HEK293 (cell line): ENCODE results near the gene EPHA2.

Experiments
- CTCF ChIA-PET: fragments of 350-600 bp; formaldehyde crosslinking; extraction: SDS; loops from one replicate; lab custom pipeline; 2021; ENCODE audit warnings: antibody characterized with exemption; lab: Yijun Ruan, JAX
- POLR2A ChIA-PET: fragments of 300-600 bp; formaldehyde crosslinking; extraction: SDS; loops from one replicate; lab custom pipeline; 2020; ENCODE audit warnings: antibody characterized with exemption, inconsistent platforms; lab: Yijun Ruan, JAX
- H3K27ac ChIP-seq: fragments of 200-500 bp; sonication (Bioruptor generic); 2 replicates; pipeline ENCODE4 v1.5.1; 2014; ENCODE audit warnings: low read depth, low read length, control low read depth, inconsistent platforms; ENCODE audit errors: extremely low read depth
- H3K36me3 ChIP-seq, 2 experiments: fragments of 200-500 bp in 1 of 2; sonication (Bioruptor generic) in 1 of 2; 1 replicate in 1 of 2; 2 replicates in 1 of 2; pipeline ENCODE4 v1.5.1; 2014 to 2017; ENCODE audit warnings: inconsistent platforms in 2 of 2, low read length in 2 of 2; ENCODE audit not compliant: control insufficient read depth in 2 of 2, insufficient read depth in 1 of 2
- H3K4me1 ChIP-seq: fragments of 200-500 bp; sonication (Bioruptor generic); 2 replicates; pipeline ENCODE4 v1.5.1; 2014; ENCODE audit warnings: mild to moderate bottlenecking, low read length, inconsistent platforms; ENCODE audit not compliant: control insufficient read depth, insufficient read depth
- H3K4me3 ChIP-seq: 2 replicates; pipeline ENCODE4 v1.5.1; 2011; ENCODE audit warnings: low read depth, mild to moderate bottlenecking, control low read depth, low read length, moderate library complexity
- H3K9me3 ChIP-seq: fragments of 200-500 bp; sonication (Bioruptor generic); 2 replicates; pipeline ENCODE4 v1.5.1; 2014; ENCODE audit warnings: low read depth, low read length, inconsistent platforms; ENCODE audit not compliant: control insufficient read depth, insufficient read depth
- BCL6B ChIP-seq: fragments of 450-650 bp; formaldehyde crosslinking; IDR thresholded peaks from 2 replicates; pipeline ENCODE4 v1.5.1; 2017; ENCODE audit warnings: missing biosample characterization, missing genetic modification characterization
- ELK4 ChIP-seq: IDR thresholded peaks from 2 replicates; pipeline ENCODE4 v1.6.1; 2011; ENCODE audit warnings: mild to moderate bottlenecking, low read depth, low read length, borderline replicate concordance
- GLI2 ChIP-seq: fragments of 450-650 bp; formaldehyde crosslinking; IDR thresholded peaks from 2 replicates; pipeline ENCODE4; 2017; ENCODE audit warnings: missing biosample characterization, missing genetic modification characterization, low read depth, borderline replicate concordance
- KLF1 ChIP-seq: fragments of 450-650 bp; formaldehyde crosslinking; IDR thresholded peaks from 2 replicates; pipeline ENCODE4 v1.5.1; 2016; ENCODE audit warnings: missing biosample characterization, missing genetic modification characterization
- MZF1 ChIP-seq: fragments of 450-650 bp; formaldehyde crosslinking; IDR thresholded peaks from 2 replicates; pipeline ENCODE4 v1.5.1; 2017; ENCODE audit warnings: missing biosample characterization, missing genetic modification characterization, borderline replicate concordance
- PBX3 ChIP-seq: sonication (generic); formaldehyde crosslinking; IDR thresholded peaks from 2 replicates; pipeline ENCODE4 v1.8.1; 2022; ENCODE audit warnings: mild to moderate bottlenecking, moderate library complexity, missing genetic modification reagents
- SP2 ChIP-seq: fragments of 450-650 bp; formaldehyde crosslinking; IDR thresholded peaks from 2 replicates; pipeline ENCODE4 v1.5.1; 2016; ENCODE audit warnings: missing biosample characterization, missing genetic modification characterization
- ZBTB26 ChIP-seq: fragments of 450-650 bp; formaldehyde crosslinking; optimal IDR thresholded peaks from 2 replicates; pipeline ENCODE3; 2016; ENCODE audit warnings: missing biosample characterization, mild to moderate bottlenecking, missing genetic modification characterization
- ZBTB6 ChIP-seq: fragments of 450-650 bp; formaldehyde crosslinking; IDR thresholded peaks from 2 replicates; pipeline ENCODE4 v1.5.1; 2017; ENCODE audit warnings: missing biosample characterization, missing genetic modification characterization
- ZBTB8A ChIP-seq: fragments of 450-650 bp; formaldehyde crosslinking; IDR thresholded peaks from 2 replicates; pipeline ENCODE4 v1.5.1; 2016; ENCODE audit warnings: missing biosample characterization, missing genetic modification characterization
- ZNF16 ChIP-seq: fragments of 450-650 bp; formaldehyde crosslinking; IDR thresholded peaks from 2 replicates; pipeline ENCODE4 v1.5.1; 2016; ENCODE audit warnings: low read depth, missing biosample characterization, missing genetic modification characterization
- ZNF211 ChIP-seq: fragments of 450-650 bp; formaldehyde crosslinking; IDR thresholded peaks from 2 replicates; pipeline ENCODE4 v1.5.1; 2016; ENCODE audit warnings: low read depth, missing biosample characterization, missing genetic modification characterization
- ZNF274 ChIP-seq, 2 experiments: fragments of 200-500 bp in 1 of 2; fragments of 450-650 bp in 1 of 2; sonication (Bioruptor generic) in 1 of 2; formaldehyde crosslinking in 1 of 2; IDR thresholded peaks; 2 replicates each; pipeline versions ENCODE4 v1.5.1 to v1.6.1; 2014 to 2016; ENCODE audit warnings: borderline replicate concordance in 1 of 2, inconsistent platforms in 1 of 2, low read length in 1 of 2, missing biosample characterization in 1 of 2, missing genetic modification characterization in 1 of 2
- ZNF324 ChIP-seq: fragments of 450-650 bp; formaldehyde crosslinking; IDR thresholded peaks from 2 replicates; pipeline ENCODE4 v1.5.1; 2016; ENCODE audit warnings: missing biosample characterization, missing genetic modification characterization
- ZNF416 ChIP-seq: fragments of 450-650 bp; formaldehyde crosslinking; IDR thresholded peaks from 2 replicates; pipeline ENCODE4 v1.5.1; 2016; ENCODE audit warnings: missing biosample characterization, missing genetic modification characterization
- ZNF510 ChIP-seq: fragments of 450-650 bp; formaldehyde crosslinking; IDR thresholded peaks from 2 replicates; pipeline ENCODE4 v1.5.1; 2018; ENCODE audit warnings: mild to moderate bottlenecking, missing genetic modification characterization, missing biosample characterization; ENCODE audit not compliant: insufficient replicate concordance
- ZNF544 ChIP-seq: fragments of 450-650 bp; formaldehyde crosslinking; IDR thresholded peaks from 2 replicates; pipeline ENCODE4 v1.5.0; 2017; ENCODE audit warnings: missing biosample characterization, missing genetic modification characterization
- ZNF600 ChIP-seq: fragments of 450-650 bp; formaldehyde crosslinking; IDR thresholded peaks from 2 replicates; pipeline ENCODE4 v1.5.1; 2016; ENCODE audit warnings: missing biosample characterization, missing genetic modification characterization
- ZNF660 ChIP-seq: fragments of 450-650 bp; IDR thresholded peaks from 2 replicates; pipeline ENCODE4 v1.5.1; 2018; ENCODE audit warnings: missing biosample characterization, mild to moderate bottlenecking, missing genetic modification characterization

EPHA2 gene

GRCh38 chr1:16162163-16162822, 6.4 kb upstream of the EPHA2 start:
- ChIA-PET POLR2A (no interaction called here), CTCF (interaction anchor here (0.6 to 1.1 kb wide), 2 partner anchors 8 to 312 kb away, joined by 3 to 4 read pairs; no protein-coding TSS in a partner anchor)
- TF ChIP-seq ZBTB8A: 0 out of 2 replicates have a peak, but pooled peaks have one; percentile 24
- peak; percentile 26; the same call in 1 of the 2 replicates for TF ChIP-seq SP2
- peak; percentile 98 for TF ChIP-seq KLF1
- TF ChIP-seq ZNF600 (tag by site-specific recombination): no peak
- TF ChIP-seq ZBTB26 (tag by site-specific recombination): no peak
- Histone ChIP-seq H3K36me3 (no peaks in the 10 kb centered on the region), H3K4me3 (no peak overlapping the region), H3K27ac (no peak overlapping the region), H3K9me3 (no peaks in the 10 kb centered on the region), H3K4me1 (peaks cover 5% of the 10 kb centered on the region)

- no peak overlapping the region for H3K27ac ChIP-seq
- H3K9me3 ChIP-seq: no peaks in the 10 kb centered on the region
- TF ChIP-seq ELK4: no peak
- TF ChIP-seq GLI2 (tag by site-specific recombination): no peak
- no peak for TF ChIP-seq ZNF660
- TF ChIP-seq ZNF211 (tag by site-specific recombination): no peak
- no peak for TF ChIP-seq ZNF544 (tag by site-specific recombination)
- no peak for TF ChIP-seq ZNF274 (IDR thresholded peaks at IDR 0.05; ENCODE audit: low read length)
- TF ChIP-seq ZNF274 (tag by site-specific recombination; IDR thresholded peaks at IDR 0.05; ENCODE audit: borderline replicate concordance): no peak
- TF ChIP-seq ZNF510 (tag by site-specific recombination): no peak
- no peak for TF ChIP-seq BCL6B (tag by site-specific recombination)
- TF ChIP-seq ZBTB6 (tag by site-specific recombination): no peak
- TF ChIP-seq MZF1 (tag by site-specific recombination): no peak
- no peak for TF ChIP-seq ZNF16 (tag by site-specific recombination)
- TF ChIP-seq ZNF324 (tag by site-specific recombination): no peak
- no peak for TF ChIP-seq PBX3 (CRISPR knock-in tag)
- no peak for TF ChIP-seq ZNF416 (tag by site-specific recombination)
- H3K4me3 ChIP-seq: no peak overlapping the region
- no peaks in the 10 kb centered on the region for H3K36me3 ChIP-seq
- CTCF ChIA-PET: interaction anchor here (1.1 to 1.2 kb wide), 2 partner anchors 8 to 80 kb away, joined by 4 to 5 read pairs; no protein-coding TSS in a partner anchor
- peaks cover 5% of the 10 kb centered on the region for H3K4me1 ChIP-seq
- POLR2A ChIA-PET: no interaction called here
Measured at GRCh38 chr1:16161717-16162116, 5.8 kb upstream of the EPHA2 start.
